ENCODE measurements around the gene SMAD6.

The SMAD6 gene

DNA sequence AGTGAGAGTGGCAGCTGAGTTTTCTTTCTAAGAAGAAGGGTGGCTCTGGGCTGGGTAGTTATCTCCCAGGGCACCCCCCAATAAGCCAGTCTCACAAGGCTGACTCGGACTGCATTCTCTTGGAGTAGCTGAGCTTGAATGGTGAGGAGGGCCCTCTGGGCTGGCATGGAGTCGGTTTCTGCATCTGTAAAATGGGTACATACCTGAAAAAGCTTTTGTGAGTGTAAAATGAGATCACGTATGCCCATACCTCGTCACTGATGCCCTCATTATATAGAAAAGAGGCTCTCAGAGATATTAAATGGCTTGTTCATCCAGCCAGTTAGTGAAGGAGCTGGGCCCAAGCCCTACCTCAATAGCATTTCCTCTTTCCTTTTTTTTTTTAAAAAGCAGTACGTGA lies 41.2 kb downstream of the SMAD6 start:
- no peaks in the 10 kb centered on the region for H4K20me1 ChIP-seq (ENCODE audit: control insufficient read depth, insufficient read depth, low read depth, low read length)
- no peaks in the 10 kb centered on the region for H3K9me2 ChIP-seq (replicated peaks; ENCODE audit: control insufficient read depth, low read length)
- no peak for TF ChIP-seq EZH2phosphoT487 (IDR thresholded peaks at IDR 0.05; ENCODE audit: borderline replicate concordance, low read length)
- TF ChIP-seq, protein P1, sequence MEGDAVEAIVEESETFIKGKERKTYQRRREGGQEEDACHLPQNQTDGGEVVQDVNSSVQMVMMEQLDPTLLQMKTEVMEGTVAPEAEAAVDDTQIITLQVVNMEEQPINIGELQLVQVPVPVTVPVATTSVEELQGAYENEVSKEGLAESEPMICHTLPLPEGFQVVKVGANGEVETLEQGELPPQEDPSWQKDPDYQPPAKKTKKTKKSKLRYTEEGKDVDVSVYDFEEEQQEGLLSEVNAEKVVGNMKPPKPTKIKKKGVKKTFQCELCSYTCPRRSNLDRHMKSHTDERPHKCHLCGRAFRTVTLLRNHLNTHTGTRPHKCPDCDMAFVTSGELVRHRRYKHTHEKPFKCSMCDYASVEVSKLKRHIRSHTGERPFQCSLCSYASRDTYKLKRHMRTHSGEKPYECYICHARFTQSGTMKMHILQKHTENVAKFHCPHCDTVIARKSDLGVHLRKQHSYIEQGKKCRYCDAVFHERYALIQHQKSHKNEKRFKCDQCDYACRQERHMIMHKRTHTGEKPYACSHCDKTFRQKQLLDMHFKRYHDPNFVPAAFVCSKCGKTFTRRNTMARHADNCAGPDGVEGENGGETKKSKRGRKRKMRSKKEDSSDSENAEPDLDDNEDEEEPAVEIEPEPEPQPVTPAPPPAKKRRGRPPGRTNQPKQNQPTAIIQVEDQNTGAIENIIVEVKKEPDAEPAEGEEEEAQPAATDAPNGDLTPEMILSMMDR (IDR thresholded peaks at IDR 0.05; ENCODE audit: low read depth, low read length, poor library complexity, severe bottlenecking): no peak
- no peaks in the 10 kb centered on the region for H3K4me1 ChIP-seq (ENCODE audit: control insufficient read depth, low read length)
- no peak overlapping the region for H3K4me3 ChIP-seq (ENCODE audit: low read length)
- H3K36me3 ChIP-seq (ENCODE audit: control insufficient read depth, low read length): no peaks in the 10 kb centered on the region
- H3K79me2 ChIP-seq (ENCODE audit: control insufficient read depth, low read length): no peaks in the 10 kb centered on the region
- H3K27me3 ChIP-seq (ENCODE audit: control insufficient read depth, low read length): no peaks in the 10 kb centered on the region
- H3K4me2 ChIP-seq (ENCODE audit: low read length): no peak overlapping the region
- H3K27ac ChIP-seq (ENCODE audit: low read depth, low read length): no peak overlapping the region
- no peaks in the 10 kb centered on the region for H3K9me3 ChIP-seq (ENCODE audit: control insufficient read depth, insufficient read depth, low read length)
- no peaks in the 10 kb centered on the region for H3F3A ChIP-seq (ENCODE audit: control insufficient read depth, insufficient read depth)

DNA sequence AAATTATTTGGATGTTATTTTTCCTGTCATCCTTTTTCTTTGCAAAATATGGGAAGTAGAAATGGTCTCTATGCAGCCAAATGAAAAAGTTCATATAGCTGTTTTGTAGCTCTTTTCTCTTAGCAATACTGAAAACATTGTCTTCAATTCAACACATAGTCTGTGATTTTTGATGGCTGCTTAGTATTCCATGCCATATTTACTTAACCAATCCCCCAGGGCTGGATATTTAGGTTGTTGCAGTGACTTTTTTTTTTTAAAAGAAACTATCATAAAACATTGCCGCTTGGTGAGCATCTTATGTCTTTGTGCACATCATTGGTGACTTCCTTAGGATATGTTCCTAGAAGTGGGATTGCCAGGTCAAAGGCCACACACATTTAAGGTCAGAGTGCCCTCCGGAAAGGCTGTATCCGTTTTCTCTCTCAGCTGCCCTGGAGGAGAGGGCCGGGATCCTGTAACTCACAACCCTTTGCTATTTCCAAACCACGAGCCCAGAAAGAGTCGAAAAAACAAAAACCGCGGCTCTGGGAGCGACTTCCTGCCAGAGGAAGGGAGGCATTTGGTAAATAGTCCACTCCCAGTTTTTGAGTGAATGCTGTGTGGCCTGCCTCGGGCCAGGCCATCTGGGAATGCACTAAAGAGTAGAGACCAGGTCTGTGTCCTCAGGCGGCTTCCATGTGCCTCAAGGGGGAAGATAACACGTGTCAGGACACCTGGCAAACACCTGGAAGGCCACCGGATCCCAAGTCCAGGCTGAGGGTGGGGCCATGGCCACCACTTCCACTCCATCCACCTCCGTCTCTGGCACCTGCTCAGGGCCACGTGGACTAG lies 41.9 kb downstream of the SMAD6 start:
- no peak overlapping the region for H3K27ac ChIP-seq (ENCODE audit: low read depth, low read length)

GRCh38 chr15:66744610-66745279 lies 42.7 kb downstream of the SMAD6 start:
- no peaks in the 10 kb centered on the region for H3K9me3 ChIP-seq (ENCODE audit: control insufficient read depth, insufficient read depth, low read length)
- no peak overlapping the region for H3K4me2 ChIP-seq (ENCODE audit: low read length)
- TF ChIP-seq EZH2phosphoT487 (IDR thresholded peaks at IDR 0.05; ENCODE audit: borderline replicate concordance, low read length): no peak
- TF ChIP-seq, protein P1 (IDR thresholded peaks at IDR 0.05; ENCODE audit: low read depth, low read length, poor library complexity, severe bottlenecking): no peak
- no peaks in the 10 kb centered on the region for H3K9me2 ChIP-seq (replicated peaks; ENCODE audit: control insufficient read depth, low read length)
- H3K79me2 ChIP-seq (ENCODE audit: control insufficient read depth, low read length): no peaks in the 10 kb centered on the region
- H3F3A ChIP-seq (ENCODE audit: control insufficient read depth, insufficient read depth): no peaks in the 10 kb centered on the region
- H3K27me3 ChIP-seq (ENCODE audit: control insufficient read depth, low read length): 0 out of 2 replicates have a peak, but pooled peaks cover 3% of the 10 kb centered on the region
- H3K36me3 ChIP-seq (ENCODE audit: control insufficient read depth, low read length): no peaks in the 10 kb centered on the region
- no peak overlapping the region for H3K27ac ChIP-seq (ENCODE audit: low read depth, low read length)
- no peak overlapping the region for H3K4me3 ChIP-seq (ENCODE audit: low read length)
- no peaks in the 10 kb centered on the region for H3K4me1 ChIP-seq (ENCODE audit: control insufficient read depth, low read length)
- H4K20me1 ChIP-seq (ENCODE audit: control insufficient read depth, insufficient read depth, low read depth, low read length): no peaks in the 10 kb centered on the region

More for the DNA sequence above, 41.9 kb downstream of the SMAD6 start:
- H3K4me3 ChIP-seq (ENCODE audit: low read length): no peak overlapping the region
- TF ChIP-seq, protein P1 (IDR thresholded peaks at IDR 0.05; ENCODE audit: low read depth, low read length, poor library complexity, severe bottlenecking): no peak
- TF ChIP-seq EZH2phosphoT487 (IDR thresholded peaks at IDR 0.05; ENCODE audit: borderline replicate concordance, low read length): no peak
- H3K9me3 ChIP-seq (ENCODE audit: control insufficient read depth, insufficient read depth, low read length): no peaks in the 10 kb centered on the region
- H3K9me2 ChIP-seq (replicated peaks; ENCODE audit: control insufficient read depth, low read length): no peaks in the 10 kb centered on the region
- no peaks in the 10 kb centered on the region for H3K79me2 ChIP-seq (ENCODE audit: control insufficient read depth, low read length)
- H4K20me1 ChIP-seq (ENCODE audit: control insufficient read depth, insufficient read depth, low read depth, low read length): no peaks in the 10 kb centered on the region
- H3K36me3 ChIP-seq (ENCODE audit: control insufficient read depth, low read length): no peaks in the 10 kb centered on the region
- 0 out of 2 replicates have a peak, but pooled peaks cover 3% of the 10 kb centered on the region for H3K27me3 ChIP-seq (ENCODE audit: control insufficient read depth, low read length)
- H3F3A ChIP-seq (ENCODE audit: control insufficient read depth, insufficient read depth): no peaks in the 10 kb centered on the region
- no peaks in the 10 kb centered on the region for H3K4me1 ChIP-seq (ENCODE audit: control insufficient read depth, low read length)
- H3K4me2 ChIP-seq (ENCODE audit: low read length): no peak overlapping the region

All from DOHH2 (cell line).